ENCODE results near the gene HCN3.

HCN3 gene

DNA sequence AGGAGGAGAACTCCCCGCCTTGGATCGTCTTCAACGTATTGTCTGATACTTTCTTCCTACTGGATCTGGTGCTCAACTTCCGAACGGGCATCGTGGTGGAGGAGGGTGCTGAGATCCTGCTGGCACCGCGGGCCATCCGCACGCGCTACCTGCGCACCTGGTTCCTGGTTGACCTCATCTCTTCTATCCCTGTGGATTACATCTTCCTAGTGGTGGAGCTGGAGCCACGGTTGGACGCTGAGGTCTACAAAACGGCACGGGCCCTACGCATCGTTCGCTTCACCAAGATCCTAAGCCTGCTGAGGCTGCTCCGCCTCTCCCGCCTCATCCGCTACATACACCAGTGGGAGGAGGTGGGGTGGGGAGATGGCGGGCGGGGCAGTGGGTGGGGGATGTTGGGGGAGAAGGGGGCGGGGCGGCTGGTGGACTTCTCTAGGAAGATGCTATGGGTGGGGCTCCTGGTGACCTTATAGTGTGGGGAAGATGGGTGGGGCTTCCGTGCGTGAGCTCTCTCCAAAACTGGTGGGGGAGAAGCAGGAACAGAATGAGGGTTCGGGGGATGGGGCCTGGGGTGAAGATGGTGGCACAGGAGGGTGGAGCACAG lies 5.3 kb downstream of the HCN3 start:
- TF ChIP-seq ESRRG (CRISPR knock-in tag; IDR thresholded peaks at IDR 0.05) (no peak), TSHZ2 (CRISPR knock-in tag; IDR thresholded peaks at IDR 0.05) (no peak), ZNF70 (CRISPR knock-in tag; IDR thresholded peaks at IDR 0.05) (no peak), TOX (CRISPR knock-in tag; IDR thresholded peaks at IDR 0.05; ENCODE audit: borderline replicate concordance) (no peak), CREB5 (CRISPR knock-in tag; IDR thresholded peaks at IDR 0.05; ENCODE audit: low read depth) (no peak), BACH2 (CRISPR knock-in tag; IDR thresholded peaks at IDR 0.05; ENCODE audit: borderline replicate concordance) (no peak), CSRNP3 (CRISPR knock-in tag; IDR thresholded peaks at IDR 0.05) (no peak), POU6F1 (CRISPR knock-in tag; IDR thresholded peaks at IDR 0.05; ENCODE audit: borderline replicate concordance, low read depth) (no peak), ARNTL (CRISPR knock-in tag; IDR thresholded peaks at IDR 0.05; ENCODE audit: borderline replicate concordance, low read depth) (no peak), PPARA (CRISPR knock-in tag; IDR thresholded peaks at IDR 0.05; ENCODE audit: borderline replicate concordance) (no peak)
- TF ChIP-seq, protein P1, sequence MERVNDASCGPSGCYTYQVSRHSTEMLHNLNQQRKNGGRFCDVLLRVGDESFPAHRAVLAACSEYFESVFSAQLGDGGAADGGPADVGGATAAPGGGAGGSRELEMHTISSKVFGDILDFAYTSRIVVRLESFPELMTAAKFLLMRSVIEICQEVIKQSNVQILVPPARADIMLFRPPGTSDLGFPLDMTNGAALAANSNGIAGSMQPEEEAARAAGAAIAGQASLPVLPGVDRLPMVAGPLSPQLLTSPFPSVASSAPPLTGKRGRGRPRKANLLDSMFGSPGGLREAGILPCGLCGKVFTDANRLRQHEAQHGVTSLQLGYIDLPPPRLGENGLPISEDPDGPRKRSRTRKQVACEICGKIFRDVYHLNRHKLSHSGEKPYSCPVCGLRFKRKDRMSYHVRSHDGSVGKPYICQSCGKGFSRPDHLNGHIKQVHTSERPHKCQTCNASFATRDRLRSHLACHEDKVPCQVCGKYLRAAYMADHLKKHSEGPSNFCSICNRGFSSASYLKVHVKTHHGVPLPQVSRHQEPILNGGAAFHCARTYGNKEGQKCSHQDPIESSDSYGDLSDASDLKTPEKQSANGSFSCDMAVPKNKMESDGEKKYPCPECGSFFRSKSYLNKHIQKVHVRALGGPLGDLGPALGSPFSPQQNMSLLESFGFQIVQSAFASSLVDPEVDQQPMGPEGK (CRISPR knock-in tag; IDR thresholded peaks at IDR 0.05; ENCODE audit: borderline replicate concordance) = no peak
- ATAC-seq = no peak

GRCh38 chr1:155284476-155284875 lies 7.2 kb downstream of the HCN3 start:
- no peak for TF ChIP-seq GLIS3 (CRISPR knock-in tag; IDR thresholded peaks at IDR 0.05)
- no peak for TF ChIP-seq TOX (CRISPR knock-in tag; IDR thresholded peaks at IDR 0.05; ENCODE audit: borderline replicate concordance)
- no peak for TF ChIP-seq ZNF8 (CRISPR knock-in tag; IDR thresholded peaks at IDR 0.05)
- no peak for ATAC-seq

DNA sequence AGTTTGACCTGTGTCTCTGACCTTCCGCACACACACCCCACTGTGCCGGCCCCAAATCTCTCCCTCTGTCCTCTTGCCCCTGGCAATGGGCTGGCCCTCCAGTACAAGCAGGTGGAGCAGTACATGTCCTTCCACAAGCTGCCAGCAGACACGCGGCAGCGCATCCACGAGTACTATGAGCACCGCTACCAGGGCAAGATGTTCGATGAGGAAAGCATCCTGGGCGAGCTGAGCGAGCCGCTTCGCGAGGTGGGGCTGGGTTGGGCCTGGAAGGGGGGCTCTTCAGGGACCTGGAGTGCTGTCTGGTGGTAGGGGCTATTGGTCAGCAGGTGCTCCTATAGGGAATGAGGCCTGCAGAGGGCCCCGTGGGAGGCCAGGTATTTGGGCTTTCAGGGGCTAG lies 7.8 kb downstream of the HCN3 start:
- no peak for TF ChIP-seq ZNF8 (CRISPR knock-in tag; IDR thresholded peaks at IDR 0.05)
- no peak for TF ChIP-seq ZFP3 (CRISPR knock-in tag; IDR thresholded peaks at IDR 0.05)
- TF ChIP-seq ZFP30 (CRISPR knock-in tag; IDR thresholded peaks at IDR 0.05) = no peak
- no peak for TF ChIP-seq CREB5 (CRISPR knock-in tag; IDR thresholded peaks at IDR 0.05; ENCODE audit: low read depth)
- TF ChIP-seq PPARA (CRISPR knock-in tag; IDR thresholded peaks at IDR 0.05; ENCODE audit: borderline replicate concordance) = no peak
- no peak for TF ChIP-seq CSDC2 (CRISPR knock-in tag; IDR thresholded peaks at IDR 0.05)
- no peak for TF ChIP-seq TCF4 (CRISPR knock-in tag; IDR thresholded peaks at IDR 0.05; ENCODE audit: borderline replicate concordance)
- TF ChIP-seq TSHZ2 (CRISPR knock-in tag; IDR thresholded peaks at IDR 0.05) = no peak
- TF ChIP-seq ZNF565 (CRISPR knock-in tag; conservative IDR thresholded peaks at IDR 0.05; ENCODE audit: low read depth) = no peak
- no peak for TF ChIP-seq OSR1 (CRISPR knock-in tag; IDR thresholded peaks at IDR 0.05)
- no peak for TF ChIP-seq ZC3H10 (CRISPR knock-in tag; IDR thresholded peaks at IDR 0.05)
- no peak for TF ChIP-seq CSRNP3 (CRISPR knock-in tag; IDR thresholded peaks at IDR 0.05)

More for the DNA sequence above, 7.8 kb downstream of the HCN3 start:
- ATAC-seq = no peak

Measured in SK-N-SH treated with all-trans-retinoic acid at 6 μM for 48 hours (cell line).